HG03520 (cell line): ENCODE data around the gene LMF1.
"Not testable (repeated sequence)": the region's sequence is repeated elsewhere in the genome, so short reads cannot be mapped to it uniquely, and the experiment has no call there.

Experiments used
- ATAC-seq: cut with Tn5 transposase; IDR thresholded peaks from one replicate; pipeline ENCODE4 v1.9.1; 2021; ENCODE audit warnings: mild to moderate bottlenecking, moderate library complexity; ENCODE audit not compliant: unreplicated experiment

The LMF1 gene

DNA sequence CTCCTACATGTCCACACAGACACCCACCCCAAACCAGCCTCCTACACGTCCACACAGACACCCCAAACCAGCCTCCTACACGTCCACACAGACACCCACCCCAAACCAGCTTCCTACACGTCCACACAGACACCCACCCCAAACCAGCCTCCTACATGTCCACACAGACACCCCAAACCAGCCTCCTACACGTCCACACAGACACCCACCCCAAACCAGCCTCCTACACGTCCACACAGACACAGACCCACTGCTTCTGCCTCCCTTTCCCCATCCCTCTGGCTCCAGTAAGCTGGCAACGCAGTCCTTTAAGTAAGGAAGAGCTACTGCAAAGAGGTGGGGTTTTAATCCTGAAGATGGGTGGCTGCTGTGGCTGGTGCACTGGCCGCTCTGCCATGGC lies 17.0 kb downstream of the LMF1 start:
- ATAC-seq = not testable (repeated sequence)

DNA sequence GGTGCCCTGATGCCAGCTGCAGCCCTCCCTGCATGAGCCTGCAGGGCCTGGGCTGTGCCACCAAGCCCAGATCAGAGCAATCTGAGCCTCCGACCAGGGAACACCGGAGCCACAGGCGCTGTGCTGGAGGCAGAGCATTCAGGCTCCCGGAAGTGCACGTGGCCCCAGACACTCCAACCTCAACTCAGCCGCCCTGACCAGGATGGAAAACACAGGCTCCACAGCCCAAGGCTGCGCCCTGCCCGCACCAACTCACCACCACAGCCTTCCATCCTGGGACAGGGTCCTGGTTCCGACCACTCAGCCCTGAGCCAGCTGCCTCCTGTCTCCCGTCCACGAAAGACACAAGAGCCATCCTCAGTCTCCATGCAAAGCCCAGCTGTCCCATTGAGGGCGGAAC lies 18.5 kb downstream of the LMF1 start:
- ATAC-seq = no peak

DNA sequence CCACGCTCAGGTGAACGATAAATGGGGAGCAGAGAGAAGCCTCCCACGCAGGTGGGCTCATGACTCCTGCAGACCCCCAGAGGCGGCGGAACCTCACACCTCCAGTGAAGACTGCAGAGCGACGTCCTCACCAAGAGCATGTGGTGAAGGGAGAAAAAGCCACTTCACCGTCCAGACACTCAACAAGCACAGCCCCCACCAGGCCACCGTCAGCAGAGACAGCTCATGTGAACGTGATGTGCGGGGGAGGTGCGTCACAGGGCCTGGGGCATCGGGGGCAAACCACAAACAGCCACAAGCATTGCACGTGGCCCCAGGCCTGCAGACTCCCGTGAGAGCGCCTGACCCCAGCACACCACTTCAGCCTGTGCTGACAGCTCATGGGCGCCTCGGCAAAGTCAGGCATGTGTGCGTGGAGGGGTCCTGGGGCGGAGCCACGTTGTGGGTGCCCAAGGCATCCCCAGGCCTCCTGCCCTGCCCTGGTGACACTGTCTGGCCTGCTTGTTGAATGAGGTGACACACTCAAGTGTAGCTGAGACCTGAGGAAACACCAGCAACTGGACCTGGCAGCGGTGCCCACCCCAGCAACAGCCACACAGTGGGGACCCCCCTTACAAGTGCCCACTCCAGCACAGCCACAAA lies 19.0 kb downstream of the LMF1 start:
- ATAC-seq = no peak

GRCh38 chr16:950733-951573 lies 19.8 kb downstream of the LMF1 start:
- ATAC-seq = not testable (repeated sequence)

GRCh38 chr16:948767-949166 lies 22.0 kb downstream of the LMF1 start:
- ATAC-seq = not testable (repeated sequence)

GRCh38 chr16:947922-948303 lies 22.9 kb downstream of the LMF1 start:
- not testable (repeated sequence) for ATAC-seq

GRCh38 chr16:947255-947921 lies 23.4 kb downstream of the LMF1 start:
- ATAC-seq = no peak

GRCh38 chr16:946048-946395 lies 24.8 kb downstream of the LMF1 start:
- no peak for ATAC-seq

DNA sequence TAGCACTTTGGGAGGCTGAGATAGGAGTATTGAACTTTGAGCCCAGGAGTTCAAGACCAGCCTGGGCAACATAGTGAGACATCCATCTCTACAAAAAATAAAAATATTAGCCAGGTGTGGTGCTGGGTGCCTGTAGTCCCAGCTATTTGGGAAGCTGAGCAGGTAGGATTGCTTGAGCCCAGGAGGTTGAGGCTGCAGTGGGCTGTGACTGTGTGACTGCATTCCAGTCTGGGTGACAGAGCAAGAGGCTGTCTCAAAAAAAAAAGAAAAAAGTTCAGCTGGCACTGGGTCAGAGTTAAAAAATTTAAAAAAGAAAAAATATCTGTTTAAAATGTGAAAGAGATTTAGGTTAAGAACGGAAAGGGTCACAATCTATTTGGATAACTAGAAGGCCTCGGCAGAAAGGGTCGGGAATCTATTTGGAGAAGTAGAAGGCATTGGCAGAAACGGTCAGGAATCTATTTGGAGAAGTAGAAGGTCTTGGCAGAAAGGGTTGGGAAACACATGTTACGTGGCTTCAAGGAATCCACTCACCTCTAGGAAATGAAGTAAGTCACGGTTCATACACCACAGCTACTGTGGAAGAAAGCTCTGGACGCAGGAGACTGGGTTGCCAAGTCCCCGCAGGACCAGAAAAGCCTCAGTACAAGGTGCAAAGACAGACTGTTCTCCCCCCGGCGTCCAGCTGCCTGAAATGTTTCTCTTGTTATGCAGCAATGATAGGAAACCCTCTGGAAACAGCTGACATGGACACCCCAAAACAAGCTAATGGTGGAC lies 25.3 kb downstream of the LMF1 start:
- no peak for ATAC-seq

DNA sequence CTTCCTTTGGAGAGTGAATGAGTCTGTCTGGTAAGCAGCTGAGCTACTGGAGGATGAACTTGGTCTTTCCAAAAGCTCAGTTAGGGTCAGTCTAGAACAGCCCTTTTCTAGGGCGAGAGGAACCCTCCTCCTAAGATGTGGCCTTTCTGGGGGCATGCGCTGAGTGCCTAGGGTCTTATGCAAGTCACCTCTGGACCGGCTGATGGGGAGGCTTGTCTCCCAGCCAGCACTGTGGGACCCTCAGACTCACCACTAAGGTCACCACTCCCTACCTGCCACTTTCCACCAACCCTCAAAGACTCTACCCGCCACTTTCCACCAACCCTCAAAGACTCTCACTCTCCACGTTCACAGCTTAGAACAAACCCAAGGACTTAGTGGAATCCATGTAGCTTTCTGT lies 26.8 kb downstream of the LMF1 start:
- ATAC-seq = no peak

- ATAC-seq = no peak
Observed at GRCh38 chr16:942436-943060, 28.2 kb downstream of the LMF1 start.

- ATAC-seq = no peak
Observed at GRCh38 chr16:939941-940340, 30.8 kb downstream of the LMF1 start.

DNA sequence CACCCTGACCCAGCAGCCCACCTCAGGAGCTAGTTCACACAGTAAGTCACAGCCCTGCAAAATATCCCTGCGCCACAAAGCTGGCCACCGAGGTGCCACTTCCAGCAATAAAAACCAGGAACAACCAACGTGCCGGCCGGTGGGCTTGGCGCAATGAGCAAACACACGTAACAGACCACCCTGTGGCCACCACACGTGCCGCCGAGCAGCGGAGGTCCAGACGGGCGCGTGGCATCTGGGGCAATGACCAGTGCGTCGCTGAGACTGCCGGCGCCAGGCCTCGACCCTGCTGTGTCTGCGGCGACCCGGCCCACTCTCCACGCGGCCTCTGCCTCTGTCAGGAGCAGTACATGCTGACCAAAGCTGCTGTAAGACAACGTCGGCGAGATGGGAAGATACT lies 31.5 kb downstream of the LMF1 start:
- no peak for ATAC-seq

DNA sequence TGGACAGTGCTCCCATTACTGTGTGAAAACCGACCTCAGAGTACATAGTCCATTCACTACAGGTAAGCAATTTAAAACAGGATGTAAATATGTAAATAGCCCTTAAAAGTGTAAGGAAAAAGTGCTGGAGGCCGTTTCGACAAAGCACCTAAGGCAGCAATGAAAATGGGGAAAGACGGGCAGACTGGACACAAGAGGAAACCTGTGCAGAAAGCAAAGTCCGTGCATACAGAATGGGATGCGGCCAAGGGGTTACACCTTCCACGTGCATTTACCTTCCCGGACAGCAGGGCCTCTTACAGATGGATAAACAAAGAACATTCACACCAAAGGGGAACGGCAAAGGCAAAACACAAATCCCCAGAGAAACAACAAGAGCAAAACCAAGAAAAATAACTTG lies 32.0 kb downstream of the LMF1 start:
- ATAC-seq = no peak

- ATAC-seq = no peak
Observed at GRCh38 chr16:938136-938535, 32.6 kb downstream of the LMF1 start.

- ATAC-seq = no peak
Observed at GRCh38 chr16:937723-938122, 33.1 kb downstream of the LMF1 start.

- ATAC-seq = no peak
Observed at GRCh38 chr16:937311-937710, 33.5 kb downstream of the LMF1 start.

DNA sequence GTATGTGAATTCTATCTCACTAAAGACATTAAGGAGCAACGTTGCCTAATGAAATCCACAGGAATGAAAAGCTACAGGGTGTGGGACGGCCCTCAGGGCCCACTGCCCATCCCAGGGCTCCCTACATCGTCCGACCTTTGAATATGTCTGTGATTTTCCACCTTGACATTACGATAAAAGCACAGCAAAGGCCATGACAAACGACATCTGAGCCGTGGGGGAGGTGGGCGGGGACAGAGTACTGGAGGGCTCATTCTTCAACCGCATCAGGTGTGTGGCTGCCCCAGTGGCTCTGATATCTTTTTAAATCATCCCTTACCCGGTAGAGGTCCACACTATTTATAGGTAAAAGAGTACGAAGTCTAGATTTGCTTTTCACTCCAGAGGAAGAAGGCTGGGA lies 35.1 kb downstream of the LMF1 start:
- no peak for ATAC-seq

DNA sequence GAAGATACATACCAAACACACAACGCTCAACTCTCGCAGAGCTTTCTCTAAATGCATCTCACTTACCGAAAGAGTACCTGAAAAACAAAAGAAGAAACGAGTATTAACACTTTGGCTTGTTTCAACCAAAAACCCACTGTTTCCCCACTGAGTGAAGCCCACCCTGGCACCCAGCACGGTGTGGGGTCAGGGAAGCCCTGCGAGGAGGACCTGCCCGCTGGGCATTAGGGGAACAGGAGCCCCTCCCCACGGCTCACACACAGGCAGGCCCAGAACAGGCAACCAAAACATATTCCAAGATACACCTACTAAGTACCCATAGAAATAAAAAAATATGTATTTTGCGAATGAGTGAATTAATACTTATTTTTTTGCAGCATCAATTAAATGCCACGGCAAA lies 36.6 kb downstream of the LMF1 start:
- no peak for ATAC-seq

DNA sequence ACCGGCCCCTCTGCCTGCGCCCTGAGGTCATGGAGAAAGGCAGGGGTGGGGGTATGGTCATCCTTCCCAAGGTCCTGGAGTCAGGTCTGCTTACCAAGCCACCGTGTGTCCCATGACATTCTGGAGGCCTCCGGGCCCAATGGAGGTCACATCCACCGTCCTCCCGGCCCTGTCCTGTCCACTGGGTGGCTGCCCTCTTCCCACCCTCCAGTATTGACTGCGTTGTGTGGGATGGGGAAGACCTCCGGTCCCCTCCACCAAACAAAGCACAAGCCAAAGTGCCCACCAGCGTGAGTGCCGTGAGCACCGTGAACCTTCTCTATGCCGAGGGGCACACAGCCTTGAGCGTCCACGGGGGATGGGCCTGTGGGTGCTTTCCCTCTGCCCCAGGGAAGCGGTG lies 37.2 kb downstream of the LMF1 start:
- ATAC-seq = no peak

DNA sequence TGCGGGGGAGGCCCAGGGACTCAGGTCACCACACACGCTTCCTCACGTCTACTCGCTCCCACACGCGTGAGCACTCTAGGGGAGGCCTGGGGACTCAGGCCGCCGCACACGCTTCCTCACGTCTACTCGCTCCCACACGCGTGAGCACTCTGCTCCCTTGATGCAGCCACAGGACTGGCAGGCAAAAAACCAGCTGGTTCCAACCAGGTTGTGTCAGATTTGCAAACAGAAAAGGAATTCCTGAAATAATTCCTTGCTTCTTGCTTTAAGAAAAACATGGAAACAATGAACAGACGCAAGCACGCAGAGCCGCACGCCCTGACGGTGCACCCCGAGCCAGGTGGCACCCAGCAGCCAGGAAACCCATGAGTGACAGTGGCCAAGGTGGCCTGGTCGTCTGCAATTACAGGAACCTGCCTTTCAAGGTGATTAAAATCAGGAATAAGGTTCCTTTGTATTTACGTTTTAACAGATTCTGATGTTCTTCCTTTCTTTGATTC lies 37.9 kb downstream of the LMF1 start:
- ATAC-seq = no peak
